Stomach (tissue), 4 donors: Measurements from ENCODE around the gene DHRS13.
"Not testable (repeated sequence)": the region's sequence is repeated elsewhere in the genome, so short reads cannot be mapped to it uniquely, and the experiment has no call there.

Experiments
- EP300 ChIP-seq: sonication (generic); formaldehyde crosslinking; IDR thresholded peaks from one replicate; pipeline ENCODE4 v1.6.1; 2017; ENCODE audit warnings: antibody characterized with exemption
- POLR2A ChIP-seq, 4 donors: fragments of 450-650 bp; IDR thresholded peaks; one replicate each; pipeline ENCODE4 v1.6.1; 2016; ENCODE audit warnings: antibody characterized with exemption in 4 of 4, control low read depth in 2 of 4, mild to moderate bottlenecking in 1 of 4, moderate library complexity in 1 of 4
- POLR2AphosphoS5 ChIP-seq, 3 donors: sonication (generic); formaldehyde crosslinking; IDR thresholded peaks; one replicate each; pipeline ENCODE4 v1.6.1; 2016; ENCODE audit warnings: antibody characterized with exemption in 3 of 3
- TF ChIP-seq, protein P1 (sequence below), 7 experiments: fragments of 450-650 bp in 4 of 7; fragments of 200-600 bp in 3 of 7; sonication (generic) in 3 of 7; IDR thresholded peaks; one replicate each; pipeline ENCODE4 v1.5.1; 2016 to 2019; ENCODE audit warnings: antibody characterized with exemption in 7 of 7, control low read depth in 2 of 7, mild to moderate bottlenecking in 1 of 7

DNA sequence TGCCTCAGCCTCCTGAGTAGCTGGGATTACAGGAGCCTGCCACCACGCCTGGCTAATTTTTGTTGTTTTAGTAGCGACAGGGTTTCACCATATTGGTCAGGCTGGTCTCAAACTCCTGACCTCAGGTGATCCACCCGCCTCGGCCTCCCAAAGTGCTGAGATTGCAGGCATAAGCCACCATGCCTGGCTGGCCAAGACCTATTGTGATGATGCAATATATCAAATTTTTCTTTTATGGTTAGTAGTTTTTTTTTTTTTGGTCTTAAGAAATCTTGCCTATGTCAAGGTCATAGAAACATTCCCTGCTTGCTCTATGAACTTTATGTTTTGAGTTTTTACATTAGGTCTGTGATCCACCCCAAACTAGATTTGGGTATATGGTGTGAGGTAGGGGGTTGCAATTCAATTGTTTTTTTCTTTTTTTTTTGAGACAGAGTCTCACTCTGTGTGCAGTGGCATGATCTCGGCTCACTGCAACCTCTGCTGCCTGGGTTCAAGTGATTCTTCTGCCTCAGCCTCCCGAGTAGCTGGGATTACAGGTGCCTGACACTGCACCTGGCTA, 25.6 kb downstream of the DHRS13 start:
- TF ChIP-seq, protein P1, sequence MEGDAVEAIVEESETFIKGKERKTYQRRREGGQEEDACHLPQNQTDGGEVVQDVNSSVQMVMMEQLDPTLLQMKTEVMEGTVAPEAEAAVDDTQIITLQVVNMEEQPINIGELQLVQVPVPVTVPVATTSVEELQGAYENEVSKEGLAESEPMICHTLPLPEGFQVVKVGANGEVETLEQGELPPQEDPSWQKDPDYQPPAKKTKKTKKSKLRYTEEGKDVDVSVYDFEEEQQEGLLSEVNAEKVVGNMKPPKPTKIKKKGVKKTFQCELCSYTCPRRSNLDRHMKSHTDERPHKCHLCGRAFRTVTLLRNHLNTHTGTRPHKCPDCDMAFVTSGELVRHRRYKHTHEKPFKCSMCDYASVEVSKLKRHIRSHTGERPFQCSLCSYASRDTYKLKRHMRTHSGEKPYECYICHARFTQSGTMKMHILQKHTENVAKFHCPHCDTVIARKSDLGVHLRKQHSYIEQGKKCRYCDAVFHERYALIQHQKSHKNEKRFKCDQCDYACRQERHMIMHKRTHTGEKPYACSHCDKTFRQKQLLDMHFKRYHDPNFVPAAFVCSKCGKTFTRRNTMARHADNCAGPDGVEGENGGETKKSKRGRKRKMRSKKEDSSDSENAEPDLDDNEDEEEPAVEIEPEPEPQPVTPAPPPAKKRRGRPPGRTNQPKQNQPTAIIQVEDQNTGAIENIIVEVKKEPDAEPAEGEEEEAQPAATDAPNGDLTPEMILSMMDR (IDR thresholded peaks at IDR 0.05) = not testable (repeated sequence)
- TF ChIP-seq POLR2A (IDR thresholded peaks at IDR 0.05); EP300; POLR2AphosphoS5 (IDR thresholded peaks at IDR 0.05): not testable (repeated sequence)
